Lower leg skin (tissue), 3 donors: ENCODE measurements around the gene TMEM161A.

Source experiments
- POLR2A ChIP-seq, 2 donors: fragments of 450-650 bp; IDR thresholded peaks; one replicate each; pipeline ENCODE4 v1.6.1; 2016 to 2017; ENCODE audit warnings: antibody characterized with exemption in 2 of 2, mild to moderate bottlenecking in 1 of 2, moderate library complexity in 1 of 2
- TF ChIP-seq, protein P1 (sequence below), 3 donors: fragments of 450-650 bp; IDR thresholded peaks; one replicate each; pipeline ENCODE4 v1.5.1; 2016; ENCODE audit warnings: antibody characterized with exemption in 3 of 3, mild to moderate bottlenecking in 3 of 3, moderate library complexity in 2 of 3

DNA sequence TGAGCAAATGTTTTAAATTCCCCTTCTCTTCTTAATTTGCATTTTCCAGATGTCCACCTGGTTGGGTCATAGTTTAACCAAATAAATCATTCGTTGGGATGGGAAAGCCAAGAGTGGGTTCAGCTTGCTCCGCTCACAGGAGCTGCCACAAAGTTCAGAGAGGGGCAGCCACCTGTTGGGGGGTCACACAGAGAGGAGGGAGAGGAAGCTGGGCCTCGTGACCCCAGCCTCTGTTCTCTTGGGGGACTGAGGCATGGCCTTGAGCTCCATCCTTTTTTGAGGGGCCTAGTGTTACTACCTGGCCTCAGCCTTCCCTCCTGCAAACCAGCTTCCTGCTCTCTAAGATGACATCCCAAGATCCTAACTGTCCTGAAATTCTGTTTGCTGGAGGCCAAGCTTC is 29.3 kb upstream of the TMEM161A start:
- TF ChIP-seq, protein P1, sequence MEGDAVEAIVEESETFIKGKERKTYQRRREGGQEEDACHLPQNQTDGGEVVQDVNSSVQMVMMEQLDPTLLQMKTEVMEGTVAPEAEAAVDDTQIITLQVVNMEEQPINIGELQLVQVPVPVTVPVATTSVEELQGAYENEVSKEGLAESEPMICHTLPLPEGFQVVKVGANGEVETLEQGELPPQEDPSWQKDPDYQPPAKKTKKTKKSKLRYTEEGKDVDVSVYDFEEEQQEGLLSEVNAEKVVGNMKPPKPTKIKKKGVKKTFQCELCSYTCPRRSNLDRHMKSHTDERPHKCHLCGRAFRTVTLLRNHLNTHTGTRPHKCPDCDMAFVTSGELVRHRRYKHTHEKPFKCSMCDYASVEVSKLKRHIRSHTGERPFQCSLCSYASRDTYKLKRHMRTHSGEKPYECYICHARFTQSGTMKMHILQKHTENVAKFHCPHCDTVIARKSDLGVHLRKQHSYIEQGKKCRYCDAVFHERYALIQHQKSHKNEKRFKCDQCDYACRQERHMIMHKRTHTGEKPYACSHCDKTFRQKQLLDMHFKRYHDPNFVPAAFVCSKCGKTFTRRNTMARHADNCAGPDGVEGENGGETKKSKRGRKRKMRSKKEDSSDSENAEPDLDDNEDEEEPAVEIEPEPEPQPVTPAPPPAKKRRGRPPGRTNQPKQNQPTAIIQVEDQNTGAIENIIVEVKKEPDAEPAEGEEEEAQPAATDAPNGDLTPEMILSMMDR (IDR thresholded peaks at IDR 0.05), result no peak
- TF ChIP-seq POLR2A (IDR thresholded peaks at IDR 0.05), result no peak
